Measurements from ENCODE around the gene CDON. TPM values are rescaled to one million over a fixed set of nuclear protein-coding genes. Genes with fewer than 3 reads are reported as not detected.

The CDON gene
- total and polyA plus RNA-seq, 9 of the 15 experiments (the other 6 are each of a cell fraction or from before 2014, with no cell fraction given) = 0.08 to 0.64 (median 0.40) TPM

DNA sequence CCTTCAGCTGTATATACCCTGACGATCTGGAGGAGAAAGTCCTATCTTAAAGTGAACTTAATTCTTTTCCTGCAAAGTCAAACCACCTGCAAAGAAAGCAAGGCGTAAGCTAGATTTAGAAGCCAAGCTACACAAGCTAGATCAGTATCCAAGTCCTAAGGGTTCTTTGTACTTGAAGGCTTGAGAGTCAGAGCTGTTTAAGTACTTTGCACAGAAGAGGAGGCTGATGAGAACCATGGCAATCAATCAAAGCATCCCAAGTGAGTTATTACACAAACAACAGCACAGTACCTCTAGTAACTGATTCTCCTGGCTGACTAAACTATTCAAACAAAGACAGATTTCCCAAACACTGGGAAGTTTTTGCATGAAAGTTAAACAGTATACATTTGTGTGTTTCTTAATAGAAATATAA lies 1.9 kb downstream of the CDON start (continued):
- TF ChIP-seq, protein P1, sequence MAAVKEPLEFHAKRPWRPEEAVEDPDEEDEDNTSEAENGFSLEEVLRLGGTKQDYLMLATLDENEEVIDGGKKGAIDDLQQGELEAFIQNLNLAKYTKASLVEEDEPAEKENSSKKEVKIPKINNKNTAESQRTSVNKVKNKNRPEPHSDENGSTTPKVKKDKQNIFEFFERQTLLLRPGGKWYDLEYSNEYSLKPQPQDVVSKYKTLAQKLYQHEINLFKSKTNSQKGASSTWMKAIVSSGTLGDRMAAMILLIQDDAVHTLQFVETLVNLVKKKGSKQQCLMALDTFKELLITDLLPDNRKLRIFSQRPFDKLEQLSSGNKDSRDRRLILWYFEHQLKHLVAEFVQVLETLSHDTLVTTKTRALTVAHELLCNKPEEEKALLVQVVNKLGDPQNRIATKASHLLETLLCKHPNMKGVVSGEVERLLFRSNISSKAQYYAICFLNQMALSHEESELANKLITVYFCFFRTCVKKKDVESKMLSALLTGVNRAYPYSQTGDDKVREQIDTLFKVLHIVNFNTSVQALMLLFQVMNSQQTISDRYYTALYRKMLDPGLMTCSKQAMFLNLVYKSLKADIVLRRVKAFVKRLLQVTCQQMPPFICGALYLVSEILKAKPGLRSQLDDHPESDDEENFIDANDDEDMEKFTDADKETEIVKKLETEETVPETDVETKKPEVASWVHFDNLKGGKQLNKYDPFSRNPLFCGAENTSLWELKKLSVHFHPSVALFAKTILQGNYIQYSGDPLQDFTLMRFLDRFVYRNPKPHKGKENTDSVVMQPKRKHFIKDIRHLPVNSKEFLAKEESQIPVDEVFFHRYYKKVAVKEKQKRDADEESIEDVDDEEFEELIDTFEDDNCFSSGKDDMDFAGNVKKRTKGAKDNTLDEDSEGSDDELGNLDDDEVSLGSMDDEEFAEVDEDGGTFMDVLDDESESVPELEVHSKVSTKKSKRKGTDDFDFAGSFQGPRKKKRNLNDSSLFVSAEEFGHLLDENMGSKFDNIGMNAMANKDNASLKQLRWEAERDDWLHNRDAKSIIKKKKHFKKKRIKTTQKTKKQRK (IDR thresholded peaks at IDR 0.05; ENCODE audit: borderline replicate concordance, low read depth, low read length) = no peak
- TF ChIP-seq MBD2 (IDR thresholded peaks at IDR 0.05; ENCODE audit: borderline replicate concordance, low read depth) (no peak), RBM14 (IDR thresholded peaks at IDR 0.05; ENCODE audit: borderline replicate concordance, insufficient read depth, low read depth, low read length) (no peak), TBL1XR1 (IDR thresholded peaks at IDR 0.05; ENCODE audit: low read length in 2 of 2) (no peak), PURB (CRISPR knock-in tag; IDR thresholded peaks at IDR 0.05; ENCODE audit: low read depth) (no peak), ZNF134 (CRISPR knock-in tag; conservative IDR thresholded peaks at IDR 0.05) (no peak), KDM5B (IDR thresholded peaks at IDR 0.05; ENCODE audit: insufficient replicate concordance, low read depth, low read length) (no peak), KDM4B (IDR thresholded peaks at IDR 0.05; ENCODE audit: borderline replicate concordance in 2 of 2, low read depth in 1 of 2) (no peak)
